ENCODE measurements around the gene PCYT1A.
A peak's percentile ranks its signal among the peaks of the same experiment; 100 is the strongest.

PCYT1A gene

GRCh38 chr3:196236223-196236622 lies 51.3 kb downstream of the PCYT1A start:
- TF ChIP-seq CTCF (IDR thresholded peaks at IDR 0.05; ENCODE audit: low read depth, low read length), result no peak
- DNase-seq (ENCODE audit: low read depth in 2 of 2), result no peak
- no peak overlapping the region for H3K4me3 ChIP-seq (replicated peaks in 1 of 2; ENCODE audit: low read depth in 2 of 2, low read length in 2 of 2)

DNA sequence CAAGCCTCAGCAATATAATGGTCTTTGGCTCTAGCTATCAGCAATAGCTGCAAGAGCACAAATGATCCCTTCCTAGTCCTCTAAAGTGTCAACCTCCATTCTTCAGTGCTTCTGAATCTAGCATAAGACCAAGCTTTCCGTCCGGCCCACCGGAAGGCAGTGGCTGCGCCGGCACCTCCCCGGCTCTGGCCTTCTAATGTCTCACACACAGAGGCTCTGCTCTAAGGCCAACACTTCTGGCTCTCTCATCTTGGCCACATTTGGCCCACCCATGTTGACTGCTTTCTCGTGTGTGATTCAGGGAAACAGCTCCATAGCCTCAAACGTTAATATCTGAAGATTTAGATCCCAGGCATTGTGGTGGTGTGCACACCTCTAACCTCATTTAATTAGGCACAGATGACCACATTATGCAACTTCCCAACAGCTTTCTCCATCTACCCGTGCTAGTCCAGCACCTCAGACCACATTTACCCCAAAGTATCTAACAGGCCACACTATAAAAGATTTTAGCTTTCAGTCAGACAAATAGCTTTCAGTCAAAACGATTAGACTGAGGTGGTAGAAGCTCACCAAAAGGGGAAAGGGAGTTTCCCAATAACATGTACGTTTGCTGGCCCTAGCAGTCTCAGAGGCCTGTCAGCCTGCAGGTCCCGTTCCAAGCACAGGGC lies 51.9 kb downstream of the PCYT1A start:
- no peak overlapping the region for H3K4me3 ChIP-seq (replicated peaks in 1 of 2; ENCODE audit: low read depth in 2 of 2, low read length in 2 of 2)
- no peak for DNase-seq (ENCODE audit: low read depth in 2 of 2)
- no peak for TF ChIP-seq CTCF (IDR thresholded peaks at IDR 0.05; ENCODE audit: low read depth, low read length)

GRCh38 chr3:196232882-196233251 lies 54.7 kb downstream of the PCYT1A start:
- no peak for DNase-seq (ENCODE audit: low read depth in 2 of 2)
- TF ChIP-seq CTCF (IDR thresholded peaks at IDR 0.05; ENCODE audit: low read depth, low read length), result no peak
- no peak overlapping the region for H3K4me3 ChIP-seq (replicated peaks in 1 of 2; ENCODE audit: low read depth in 2 of 2, low read length in 2 of 2)

DNA sequence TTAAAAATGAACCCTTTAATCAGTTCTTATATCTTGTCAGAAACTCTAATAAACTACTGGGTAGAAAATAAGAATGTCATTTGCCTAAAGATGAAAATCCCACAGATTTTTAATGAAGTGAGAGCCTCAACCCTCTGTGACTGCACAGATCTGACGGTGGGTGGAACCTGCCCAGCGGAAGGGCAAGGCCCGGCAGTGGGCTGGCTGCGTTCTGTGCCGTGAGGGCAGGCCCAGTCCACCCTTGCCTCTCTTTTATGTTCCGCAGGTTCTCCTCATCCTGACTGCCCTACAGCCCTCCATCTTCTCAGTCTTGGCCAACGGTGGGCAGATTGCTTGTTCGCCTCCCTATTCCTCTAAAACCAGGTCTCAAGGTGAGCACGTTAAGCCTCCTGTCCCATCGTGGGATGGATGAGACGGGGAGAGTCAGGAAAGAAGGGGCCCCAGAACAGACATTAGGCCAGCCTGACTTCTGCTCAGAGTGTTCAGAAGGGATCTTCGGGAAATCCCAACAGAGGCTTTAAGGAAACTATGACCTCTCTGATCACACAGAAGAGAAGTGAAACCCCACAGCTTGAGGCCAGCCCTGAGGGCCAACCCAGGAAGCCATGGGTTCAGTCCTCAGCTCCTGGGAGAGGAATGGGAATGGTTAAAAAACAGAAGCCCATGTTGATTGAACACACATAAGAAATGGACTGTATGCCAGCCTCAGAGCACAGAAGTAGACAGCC lies 55.2 kb downstream of the PCYT1A start:
- DNase-seq (ENCODE audit: low read depth in 2 of 2), result no peak
- TF ChIP-seq CTCF (IDR thresholded peaks at IDR 0.05; ENCODE audit: low read depth, low read length), result no peak
- H3K4me3 ChIP-seq (replicated peaks in 1 of 2; ENCODE audit: low read depth in 2 of 2, low read length in 2 of 2), result no peak overlapping the region

DNA sequence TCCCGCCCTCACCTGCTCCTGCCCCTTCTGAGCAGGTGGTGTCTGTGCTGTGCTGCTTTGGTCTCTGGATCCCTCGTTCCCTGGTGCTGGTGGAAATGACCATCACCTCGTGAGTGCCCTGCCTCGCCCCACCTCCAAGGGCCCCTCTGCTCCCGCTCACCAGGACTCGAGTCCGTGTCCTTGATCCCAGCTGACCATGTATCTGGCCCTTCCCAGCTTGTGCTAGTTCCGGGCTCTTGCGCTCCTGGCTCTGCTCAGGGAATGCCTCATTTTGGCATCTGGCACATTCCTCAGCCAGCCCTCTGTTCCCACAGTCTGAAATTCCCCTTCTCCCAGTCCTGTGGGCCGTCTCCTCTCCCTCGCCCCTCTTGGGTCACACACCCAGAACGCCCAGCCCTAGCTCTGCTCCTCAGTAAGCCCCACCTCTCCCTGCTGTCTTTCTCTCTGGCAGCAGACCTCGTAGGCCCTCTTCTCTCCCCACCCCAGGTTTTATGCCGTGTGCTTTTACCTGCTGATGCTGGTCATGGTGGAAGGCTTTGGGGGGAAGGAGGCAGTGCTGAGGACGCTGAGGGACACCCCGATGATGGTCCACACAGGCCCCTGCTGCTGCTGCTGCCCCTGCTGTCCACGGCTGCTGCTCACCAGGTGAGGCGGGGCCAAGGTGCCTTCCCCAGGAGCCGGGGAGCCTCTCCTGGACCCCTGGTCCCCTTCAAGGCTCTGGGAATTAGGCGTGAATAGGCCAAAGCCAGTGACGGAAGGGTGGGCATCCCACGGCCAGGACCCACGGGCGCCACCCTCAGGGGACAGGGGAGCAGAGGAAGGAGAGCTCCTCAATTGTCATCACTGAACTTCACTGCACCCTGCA lies 59.7 kb downstream of the PCYT1A start:
- no peak for TF ChIP-seq CTCF (IDR thresholded peaks at IDR 0.05; ENCODE audit: low read depth, low read length)
- DNase-seq (ENCODE audit: low read depth in 2 of 2), result peak; percentile 27 to 57
- no peak overlapping the region for H3K4me3 ChIP-seq (replicated peaks in 1 of 2; ENCODE audit: low read depth in 2 of 2, low read length in 2 of 2)

DNA sequence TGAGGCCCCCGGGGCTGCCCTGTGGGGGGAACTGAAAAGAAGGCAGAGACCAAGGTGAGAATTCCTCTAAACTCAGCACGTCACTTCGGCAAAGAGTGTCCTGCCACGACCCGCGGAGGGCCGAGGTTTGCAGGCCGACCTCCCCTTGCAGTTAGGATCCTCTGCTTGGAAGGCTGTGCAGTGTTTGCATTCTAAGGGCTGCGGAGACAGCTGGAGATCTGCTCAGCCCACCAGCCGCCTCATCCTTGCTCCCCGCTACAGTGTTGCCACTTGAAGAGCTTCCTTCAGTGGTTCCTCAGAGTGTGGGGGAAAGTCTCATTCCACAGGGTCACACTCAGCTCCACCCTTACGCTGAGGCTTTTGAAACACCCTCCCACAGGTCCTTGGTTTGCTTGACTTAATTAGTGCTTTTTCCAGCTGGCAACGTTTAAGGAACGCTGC lies 60.4 kb downstream of the PCYT1A start:
- DNase-seq (ENCODE audit: low read depth in 2 of 2), result no peak
- no peak for TF ChIP-seq CTCF (IDR thresholded peaks at IDR 0.05; ENCODE audit: low read depth, low read length)
- H3K4me3 ChIP-seq (replicated peaks in 1 of 2; ENCODE audit: low read depth in 2 of 2, low read length in 2 of 2), result no peak overlapping the region
